HG03139 (cell line): Measurements from ENCODE around the gene ATP5F1D.
"Not testable (repeated sequence)": the region's sequence is repeated elsewhere in the genome, so short reads cannot be mapped to it uniquely, and the experiment has no call there.

Source experiments
- ATAC-seq: cut with Tn5 transposase; IDR thresholded peaks from one replicate; pipeline ENCODE4 v1.9.1; 2021; ENCODE audit not compliant: unreplicated experiment

Gene ATP5F1D

DNA sequence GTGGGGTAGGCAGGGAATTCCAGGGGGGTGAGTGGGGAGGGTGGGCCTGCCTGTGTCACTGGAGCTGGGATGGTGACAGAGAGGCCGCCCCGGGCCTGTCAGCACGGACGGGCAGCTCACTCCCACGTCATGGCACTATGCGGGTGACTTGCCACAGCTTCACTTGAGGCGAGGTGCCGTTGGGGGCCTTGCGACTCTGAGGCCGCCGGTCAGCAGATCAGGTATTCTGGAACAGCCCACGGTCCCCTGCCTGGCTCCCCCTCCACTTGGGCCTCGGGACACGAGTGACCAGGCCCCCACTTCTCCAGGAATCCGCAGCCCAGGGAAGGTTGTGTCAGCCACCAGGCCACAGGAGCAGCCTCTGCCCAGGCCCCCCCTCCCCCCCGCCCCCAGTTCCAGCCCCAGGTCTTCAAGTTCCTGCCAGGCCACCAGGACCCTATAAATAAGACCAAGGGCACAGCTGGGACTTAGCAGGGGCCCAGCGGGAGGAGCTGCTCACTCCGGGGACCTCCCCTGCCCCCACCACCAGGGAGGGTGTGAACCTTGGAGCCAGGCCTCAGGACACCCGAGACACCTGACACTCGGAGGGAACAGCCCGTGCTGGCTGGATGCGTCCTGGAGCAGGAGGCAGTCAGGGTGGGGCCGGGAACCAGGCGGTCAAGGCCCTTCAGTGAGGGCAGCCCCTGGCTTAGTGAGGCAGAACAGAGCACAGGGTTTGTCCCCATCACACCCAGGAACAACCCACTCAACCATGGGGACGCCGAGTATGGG is 4.1 kb downstream of the ATP5F1D start:
- no peak for ATAC-seq

DNA sequence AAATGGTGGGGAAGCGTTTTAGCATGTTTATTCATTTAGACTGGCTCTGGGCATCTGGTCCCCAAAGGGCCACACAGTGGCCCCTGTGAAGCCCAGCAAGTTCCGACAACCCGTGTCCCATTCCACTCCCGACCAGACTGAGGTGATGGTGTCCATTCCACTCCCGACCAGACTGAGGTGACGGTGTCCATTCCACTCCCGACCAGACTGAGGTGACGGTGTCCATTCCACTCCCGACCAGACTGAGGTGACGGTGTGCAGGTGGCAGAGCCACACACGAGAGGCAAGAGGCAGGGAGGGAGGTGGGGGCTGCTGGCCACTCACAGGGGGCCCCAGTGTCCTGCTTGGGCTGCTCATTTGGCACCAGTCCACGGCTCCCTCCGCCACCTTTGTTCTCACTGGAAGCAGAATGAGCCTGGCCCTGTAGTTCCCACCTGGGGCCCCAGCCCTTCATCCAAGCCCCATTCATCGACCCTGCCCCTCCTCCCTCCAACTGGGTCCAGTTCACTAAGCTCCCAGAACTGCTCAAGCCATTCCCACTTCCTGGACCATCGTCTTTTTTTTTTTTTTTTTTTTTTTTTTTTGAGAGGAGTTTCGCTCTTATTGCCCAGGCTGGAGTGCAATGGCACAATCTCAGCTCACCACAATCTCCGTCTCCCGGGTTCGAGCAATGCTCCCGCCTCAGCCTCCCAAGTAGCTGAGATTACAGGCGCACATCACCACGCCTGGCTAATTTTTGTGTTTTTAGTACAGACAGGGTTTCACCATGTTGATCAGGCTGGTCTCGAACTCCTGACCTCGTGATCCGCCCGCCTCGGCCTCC is 4.9 kb downstream of the ATP5F1D start:
- ATAC-seq: not testable (repeated sequence)

DNA sequence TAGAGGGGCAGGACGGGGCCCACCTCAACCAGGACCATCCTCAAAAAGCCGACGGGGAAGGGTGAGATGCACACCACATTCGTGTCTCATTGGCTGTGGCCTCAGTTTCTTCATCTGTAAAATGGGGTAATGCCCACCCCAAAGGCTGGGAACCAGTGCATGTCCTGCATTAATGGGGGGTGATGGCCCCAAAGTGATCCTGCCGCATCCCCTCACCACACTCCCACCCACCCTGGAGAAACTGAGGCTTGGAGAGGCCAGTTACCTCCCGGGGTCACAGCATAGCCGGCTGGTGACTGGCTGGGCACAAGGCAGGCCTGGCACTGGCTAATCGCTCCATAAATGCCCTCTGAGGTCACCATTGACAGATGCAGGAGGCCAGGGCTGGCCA is 6.2 kb downstream of the ATP5F1D start:
- no peak for ATAC-seq

DNA sequence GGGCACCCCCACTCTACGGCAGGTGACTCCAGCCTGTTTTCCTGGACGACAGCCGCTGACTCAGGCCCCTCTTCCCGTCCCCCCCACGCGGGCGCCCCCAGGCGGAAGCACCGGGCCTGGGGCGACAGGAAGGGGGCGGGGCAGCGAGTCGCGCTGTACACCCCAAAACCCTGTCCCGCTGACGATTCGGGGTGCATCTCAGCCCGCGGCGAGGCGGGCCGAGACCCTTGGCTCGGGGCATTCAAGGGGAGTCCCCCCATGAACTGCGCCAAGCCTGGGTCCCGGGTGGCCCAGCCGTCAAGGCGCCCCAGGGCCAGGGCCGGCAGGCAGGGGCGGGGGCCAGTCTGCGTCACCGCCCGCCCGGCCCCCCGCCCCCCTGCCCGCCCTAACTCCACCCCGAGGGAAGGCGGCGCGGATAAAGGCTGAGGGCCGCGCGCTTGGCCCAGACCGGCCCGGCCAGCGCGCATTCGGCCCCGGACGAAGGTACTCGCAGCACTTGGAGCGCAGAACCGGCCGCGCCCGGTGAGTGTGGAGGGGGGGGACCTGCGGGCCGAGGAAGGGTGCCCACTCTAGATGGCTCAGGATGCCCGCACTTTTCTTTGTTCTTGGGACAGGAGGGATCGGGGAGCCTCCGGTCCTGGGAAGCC is 6.7 kb downstream of the ATP5F1D start, which contains the start of gene MIDN:
Gene MIDN, plus strand, starts transcription at position 445 of the 647 bp plus-strand sequence. CDS start 1,714 bp downstream, outside the sequence.
- no peak for ATAC-seq

DNA sequence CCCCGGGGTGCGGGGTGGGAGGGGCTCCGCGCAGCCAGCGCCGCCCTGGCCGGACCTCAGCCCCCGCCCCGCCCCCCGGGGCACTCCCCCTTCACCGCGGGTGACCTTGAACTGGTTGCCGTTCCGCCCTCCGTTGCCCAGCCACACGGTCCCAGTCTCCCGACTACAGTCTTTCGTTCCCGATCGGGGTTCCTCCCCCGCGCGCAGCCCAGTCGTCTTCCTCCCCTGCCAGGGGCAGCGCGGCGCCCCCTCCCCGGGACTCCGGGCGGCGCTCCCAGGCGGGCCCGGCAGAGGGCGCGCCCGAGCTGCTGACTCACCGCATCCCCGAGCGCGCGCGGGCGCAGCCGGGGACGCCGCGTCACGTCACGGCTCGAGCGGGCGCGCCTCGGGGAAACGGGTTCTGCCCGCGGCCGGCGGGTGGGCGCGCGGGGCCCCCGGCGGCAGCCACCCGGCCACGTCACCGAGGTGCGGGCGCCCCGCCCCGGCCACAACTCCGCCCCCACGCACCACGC is 7.3 kb downstream of the ATP5F1D start:
- ATAC-seq: peak; percentile 20

DNA sequence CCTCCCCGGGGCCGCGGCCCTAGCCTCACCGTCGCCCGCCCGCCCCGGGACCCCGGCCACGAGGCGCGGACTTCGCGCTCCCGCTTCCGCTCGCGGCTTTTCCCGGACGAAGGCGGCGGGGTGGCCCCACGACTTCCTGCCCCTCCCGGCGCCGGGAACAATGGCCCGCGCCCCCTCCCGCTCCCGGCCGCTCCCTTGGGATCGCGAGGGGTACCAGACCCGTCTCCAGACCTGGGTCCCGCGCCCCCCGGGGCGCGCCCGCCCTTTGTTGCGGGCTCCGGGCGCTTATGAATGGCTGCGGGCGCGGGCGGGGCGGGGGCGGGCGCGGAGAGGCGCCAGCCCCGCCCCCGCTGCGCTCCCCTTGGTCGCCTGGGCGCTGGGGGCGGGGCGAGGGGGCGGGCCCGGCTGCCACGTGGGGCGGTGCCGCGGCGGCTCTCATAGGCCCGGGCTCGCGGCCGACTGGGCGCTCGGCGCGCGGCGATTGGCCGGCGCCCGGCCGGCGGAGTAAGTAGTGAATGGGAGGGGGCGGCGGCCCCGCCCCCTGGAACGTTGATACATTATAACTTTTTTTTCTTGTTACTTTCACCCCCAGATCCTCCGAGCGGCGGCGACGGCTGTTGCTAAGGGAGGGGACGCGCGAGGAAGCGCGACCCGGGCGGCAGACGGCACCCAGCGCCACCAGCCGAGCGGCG is 7.9 kb downstream of the ATP5F1D start:
- ATAC-seq: peak; percentile 40

DNA sequence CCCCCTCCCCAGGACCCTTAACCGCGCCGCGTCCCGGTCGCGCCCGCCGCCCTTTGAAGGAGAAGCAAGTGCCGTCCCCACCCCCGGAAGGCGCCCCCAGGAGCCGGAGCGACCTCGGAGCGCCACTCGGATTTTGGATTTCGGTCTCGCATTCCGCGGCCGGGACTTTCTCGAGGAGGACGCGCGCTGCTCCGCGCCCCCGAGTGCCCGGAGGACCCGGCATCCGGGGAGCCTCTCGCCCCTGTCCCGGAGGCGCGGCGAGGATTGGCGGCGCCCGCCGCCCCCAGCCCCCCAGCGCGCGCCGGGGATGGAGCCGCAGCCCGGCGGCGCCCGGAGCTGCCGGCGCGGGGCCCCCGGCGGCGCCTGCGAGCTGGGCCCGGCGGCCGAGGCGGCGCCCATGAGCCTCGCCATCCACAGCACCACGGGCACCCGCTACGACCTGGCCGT is 8.5 kb downstream of the ATP5F1D start:
- no peak for ATAC-seq

DNA sequence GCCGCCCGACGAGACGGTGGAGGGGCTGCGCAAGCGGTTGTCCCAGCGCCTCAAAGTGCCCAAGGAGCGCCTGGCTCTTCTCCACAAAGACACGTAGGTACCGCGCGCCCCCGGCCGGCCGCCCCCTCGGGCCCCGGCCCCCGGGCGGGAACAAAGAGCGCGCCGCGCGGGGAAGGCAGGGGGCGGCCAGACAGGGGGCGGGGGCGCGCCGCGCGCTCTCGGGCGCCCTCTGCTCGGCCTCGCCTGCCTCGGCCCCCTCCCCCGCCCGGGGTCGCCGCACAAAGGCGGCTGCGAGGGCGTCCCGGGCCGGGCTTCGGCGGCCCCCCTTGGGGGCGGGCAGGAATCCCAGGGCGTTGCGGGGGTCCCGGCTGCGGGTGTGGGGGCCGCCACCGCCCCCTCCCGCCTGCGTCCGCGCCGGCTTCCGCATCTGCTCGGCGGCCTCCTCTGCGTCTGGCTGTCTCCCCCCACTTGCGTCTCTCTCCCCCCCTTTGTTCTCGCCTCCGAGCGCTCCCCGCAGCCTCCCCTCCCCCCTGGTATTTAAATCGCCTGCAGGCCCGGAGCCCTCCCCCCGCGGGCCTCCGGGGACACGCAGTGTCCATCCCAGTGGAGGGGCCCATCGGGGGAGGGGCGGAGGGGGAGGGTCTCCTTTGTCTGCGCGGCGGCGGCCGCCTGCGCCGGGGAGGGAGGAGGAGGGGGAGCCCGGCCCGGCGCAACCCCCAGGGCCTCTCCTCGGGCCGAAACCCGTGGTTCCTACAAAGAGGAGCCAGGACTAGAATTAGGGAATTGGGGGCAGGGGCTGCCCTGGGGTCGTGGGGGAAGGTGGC is 9.1 kb downstream of the ATP5F1D start:
- no peak for ATAC-seq

DNA sequence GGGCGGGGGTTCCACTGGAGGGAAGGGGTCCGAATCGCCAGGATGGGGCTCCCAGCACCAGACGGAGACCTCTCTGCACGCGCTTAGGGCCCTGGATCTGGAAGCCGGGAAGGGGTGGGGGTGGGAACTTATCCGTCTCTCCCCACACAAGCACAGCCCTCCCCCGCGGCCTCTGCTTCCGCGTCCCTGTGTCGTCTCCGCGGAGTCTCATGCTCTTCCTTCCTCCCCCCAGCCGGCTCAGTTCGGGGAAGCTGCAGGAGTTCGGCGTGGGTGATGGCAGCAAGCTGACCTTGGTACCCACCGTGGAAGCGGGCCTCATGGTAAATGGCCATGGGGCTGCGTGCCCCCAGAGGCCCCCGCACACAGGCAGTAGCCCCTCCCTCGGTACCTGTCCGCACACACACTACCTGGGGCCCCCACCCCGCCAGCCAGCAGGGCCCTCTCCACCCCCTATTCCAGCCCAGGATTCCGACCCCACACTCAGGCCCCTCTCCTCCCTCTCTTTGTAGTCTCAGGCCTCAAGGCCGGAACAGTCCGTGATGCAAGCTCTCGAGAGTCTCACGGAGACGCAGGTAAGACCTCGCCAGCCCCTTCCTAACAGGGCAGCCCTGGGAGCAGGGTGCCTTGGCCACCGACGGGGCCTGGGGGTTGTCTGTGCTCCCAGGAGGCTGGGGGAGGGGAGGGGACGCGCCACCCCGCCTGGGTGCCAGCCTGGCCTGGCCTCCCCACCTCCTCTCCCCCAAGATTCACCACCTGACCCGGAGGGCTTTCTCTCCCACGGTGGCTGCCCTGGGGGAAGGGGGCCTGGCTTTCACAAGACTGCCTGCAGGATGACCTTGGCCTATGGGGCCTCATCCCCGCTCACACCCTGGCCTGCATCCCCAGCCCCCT is 10.0 kb downstream of the ATP5F1D start:
- no peak for ATAC-seq

DNA sequence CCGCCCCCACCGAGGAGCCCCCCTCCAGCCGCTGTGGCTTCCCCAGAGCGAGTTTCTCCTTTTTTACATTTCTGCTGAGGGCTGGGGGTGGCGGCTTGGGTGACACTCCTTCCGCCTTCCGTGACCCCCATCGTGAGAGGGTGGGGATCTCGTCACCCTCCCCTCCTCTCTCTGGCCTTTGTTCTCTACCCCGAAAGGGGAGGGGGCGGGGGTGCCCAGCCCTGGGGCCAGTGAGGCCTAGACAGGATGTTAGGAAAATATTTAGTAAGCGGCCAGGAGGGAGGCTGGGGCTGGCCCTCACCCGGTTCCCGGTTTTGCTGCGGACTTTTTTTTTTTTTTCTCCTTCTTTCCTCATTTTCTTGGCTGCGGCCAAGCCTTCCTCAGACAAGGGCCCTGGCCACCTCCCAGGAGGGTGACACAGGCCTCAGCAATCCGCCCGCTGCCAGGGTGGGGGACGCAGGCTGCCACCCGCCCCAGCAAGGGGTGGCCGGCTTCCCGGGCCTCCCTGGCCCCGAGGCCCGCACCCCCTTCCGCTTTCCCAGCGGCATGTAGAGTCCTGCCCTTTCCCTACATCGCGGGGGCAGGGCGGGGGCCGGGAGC is 10.8 kb downstream of the ATP5F1D start:
- ATAC-seq: no peak

DNA sequence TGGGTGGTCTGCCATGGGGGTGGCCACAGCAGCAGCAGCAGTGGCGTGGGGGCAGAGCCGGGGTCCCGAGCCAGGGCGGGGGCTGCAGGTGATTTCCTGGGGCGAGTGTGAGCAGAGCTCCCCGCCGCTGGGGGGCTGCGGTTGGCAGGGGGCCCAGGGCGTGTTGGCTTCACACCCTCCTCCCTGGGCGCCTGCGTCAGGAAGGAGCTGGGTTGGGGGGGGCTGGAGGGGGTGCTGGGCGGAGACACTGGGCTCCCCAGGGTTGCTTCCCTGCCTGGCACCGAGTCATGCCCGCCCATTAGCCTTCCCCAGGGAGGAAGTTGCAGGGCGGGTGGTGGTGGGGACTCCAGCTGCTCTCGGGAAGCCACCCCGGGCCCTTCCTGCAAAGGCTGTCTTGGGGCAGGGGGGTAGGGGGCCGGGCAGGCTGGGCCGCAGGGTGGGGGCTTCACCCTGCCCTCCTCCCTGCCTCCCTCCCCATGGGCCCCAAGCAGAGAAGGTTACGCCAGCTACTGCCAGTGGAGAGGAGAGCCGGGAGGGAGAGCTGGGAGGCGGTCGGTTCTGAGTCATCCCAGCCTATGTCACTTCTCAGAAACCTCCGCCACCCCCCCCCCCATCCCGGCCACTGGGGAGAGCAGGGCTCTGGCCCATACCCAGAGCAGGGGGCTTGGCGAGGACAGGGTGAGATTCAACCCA is 11.4 kb downstream of the ATP5F1D start:
- no peak for ATAC-seq

DNA sequence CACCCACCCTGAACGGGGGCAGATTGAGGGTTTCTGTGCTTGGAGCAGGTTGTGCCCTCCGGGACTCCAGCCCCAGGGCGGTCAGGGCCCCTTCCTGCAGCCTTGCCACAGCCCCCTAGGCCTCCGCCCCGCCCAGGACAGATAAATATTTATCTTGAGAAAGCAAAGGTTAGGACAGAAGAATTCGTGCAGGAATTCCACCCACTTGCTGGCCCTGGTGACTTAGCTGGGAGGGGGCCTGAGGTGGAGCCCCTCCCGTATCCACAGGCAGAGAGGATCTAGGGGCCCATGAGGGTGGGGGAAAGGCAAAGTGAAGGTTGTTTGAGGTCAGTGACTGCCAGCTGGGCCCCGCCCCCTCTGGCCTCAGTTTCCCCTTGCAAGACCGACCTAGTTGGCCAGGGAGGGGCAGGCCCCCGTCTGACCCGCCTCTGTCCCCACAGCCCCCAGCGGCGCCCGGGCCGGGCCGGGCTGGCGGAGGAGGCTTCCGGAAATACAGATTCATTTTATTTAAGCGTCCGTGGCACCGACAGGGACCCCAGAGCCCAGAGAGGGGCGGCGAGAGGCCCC is 12.0 kb downstream of the ATP5F1D start:
- ATAC-seq: no peak

DNA sequence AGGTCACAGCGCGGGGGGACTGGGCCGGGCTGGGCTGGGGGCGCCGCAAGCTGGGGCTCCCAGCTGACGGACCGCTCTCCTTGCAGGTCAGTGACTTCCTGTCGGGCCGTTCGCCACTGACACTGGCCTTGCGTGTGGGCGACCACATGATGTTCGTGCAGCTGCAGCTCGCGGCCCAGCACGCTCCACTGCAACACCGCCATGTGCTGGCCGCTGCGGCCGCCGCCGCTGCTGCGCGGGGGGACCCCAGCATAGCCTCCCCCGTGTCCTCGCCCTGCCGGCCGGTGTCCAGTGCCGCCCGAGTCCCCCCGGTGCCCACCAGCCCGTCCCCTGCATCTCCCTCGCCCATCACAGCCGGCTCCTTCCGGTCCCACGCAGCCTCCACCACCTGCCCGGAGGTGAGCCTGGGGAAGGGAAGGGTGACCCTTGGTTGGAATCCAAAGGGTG is 12.6 kb downstream of the ATP5F1D start:
- ATAC-seq: no peak

DNA sequence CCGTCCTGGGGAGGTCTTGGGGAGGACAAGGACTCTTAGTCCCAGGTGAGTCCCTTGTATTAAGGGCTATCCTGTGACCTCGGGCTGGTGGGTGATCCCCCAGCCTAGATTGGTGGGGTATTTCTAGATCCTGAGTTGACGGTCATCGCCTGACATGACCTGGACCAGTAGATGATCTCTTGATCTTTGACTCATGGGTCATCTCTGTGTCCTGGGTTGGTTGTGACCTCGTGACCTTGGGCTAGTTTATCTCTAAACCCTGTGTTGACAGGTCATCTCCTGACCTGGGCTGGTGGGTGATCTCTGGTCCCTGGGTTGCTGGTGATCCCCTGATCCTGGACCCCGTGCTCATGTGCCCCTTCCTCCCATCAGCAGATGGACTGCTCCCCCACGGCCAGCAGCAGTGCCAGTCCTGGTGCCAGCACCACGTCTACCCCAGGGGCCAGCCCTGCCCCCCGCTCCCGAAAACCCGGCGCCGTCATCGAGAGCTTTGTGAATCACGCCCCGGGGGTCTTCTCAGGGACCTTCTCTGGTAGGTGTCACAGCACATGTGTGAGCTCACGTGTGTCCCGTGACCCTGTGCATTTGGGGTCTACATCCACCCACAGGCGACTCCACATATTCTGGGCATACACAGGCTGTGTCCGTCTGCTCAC is 13.1 kb downstream of the ATP5F1D start:
- no peak for ATAC-seq

DNA sequence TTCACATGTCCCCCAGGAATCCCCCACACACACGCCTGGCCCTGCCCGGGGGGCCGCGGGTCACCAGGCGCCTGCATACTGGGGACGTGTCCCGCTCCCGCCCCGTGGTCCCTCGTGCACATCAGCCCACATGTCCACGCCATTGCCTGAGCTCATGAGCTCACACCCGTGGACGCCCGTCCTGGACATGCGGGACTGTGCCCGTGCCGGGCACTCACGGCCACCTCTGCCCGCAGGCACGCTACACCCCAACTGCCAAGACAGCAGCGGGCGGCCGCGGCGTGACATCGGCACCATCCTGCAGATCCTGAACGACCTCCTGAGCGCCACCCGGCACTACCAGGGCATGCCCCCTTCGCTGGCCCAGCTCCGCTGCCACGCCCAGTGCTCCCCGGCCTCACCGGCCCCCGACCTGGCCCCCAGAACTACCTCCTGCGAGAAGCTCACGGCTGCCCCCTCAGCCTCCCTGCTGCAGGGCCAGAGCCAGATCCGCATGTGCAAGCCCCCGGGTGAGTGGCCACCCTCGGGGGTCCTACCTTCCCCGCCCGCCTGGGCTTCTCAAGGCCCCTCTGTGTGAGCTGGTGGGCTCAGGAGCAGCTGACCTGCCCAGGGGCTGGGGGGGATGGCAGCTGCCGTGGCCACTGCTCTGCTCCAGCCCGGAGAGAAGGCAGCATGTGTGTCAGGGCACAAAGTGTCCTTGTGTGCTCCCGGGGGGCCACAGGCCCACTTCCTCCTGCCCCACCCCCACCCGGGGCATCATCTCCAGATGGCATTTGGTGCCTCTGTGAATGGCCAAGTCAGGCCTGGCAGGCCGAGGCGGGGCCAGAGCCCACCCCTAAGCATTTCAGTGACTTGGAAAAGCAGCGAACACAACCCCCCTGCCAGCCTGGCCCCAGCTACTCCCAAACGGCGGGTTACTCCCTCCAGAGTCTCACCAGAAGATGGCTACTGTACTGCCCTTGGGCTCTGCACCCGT is 13.9 kb downstream of the ATP5F1D start:
- no peak for ATAC-seq
